Muscle of arm (tissue), 12 donors: ENCODE results near the gene FERD3L. TPM values are rescaled to one million over a fixed set of nuclear protein-coding genes. Genes with fewer than 3 reads are reported as not detected.

Experiments
- DNase-seq: peaks from one replicate; pipeline ENCODE4 v3.0.0-alpha.2; 2013
- polyA plus RNA-seq, 12 donors: library from polyadenylated mRNA; unstranded; fragments of 120-200 nt; gene quantifications; one replicate each; pipeline ENCODE4 v1.2.1, GENCODE V29; 2013; ENCODE audit not compliant: insufficient read length in 12 of 12

FERD3L gene
- polyA plus RNA-seq, 12 donors: not detected

GRCh38 chr7:19101472-19101871, 43.7 kb downstream of the FERD3L start:
- DNase-seq: no peak

- no peak for DNase-seq
These were observed 45.3 kb downstream of the FERD3L start for GRCh38 chr7:19099924-19100323.

- no peak for DNase-seq
These were observed 46.0 kb downstream of the FERD3L start for GRCh38 chr7:19099194-19099593.

DNA sequence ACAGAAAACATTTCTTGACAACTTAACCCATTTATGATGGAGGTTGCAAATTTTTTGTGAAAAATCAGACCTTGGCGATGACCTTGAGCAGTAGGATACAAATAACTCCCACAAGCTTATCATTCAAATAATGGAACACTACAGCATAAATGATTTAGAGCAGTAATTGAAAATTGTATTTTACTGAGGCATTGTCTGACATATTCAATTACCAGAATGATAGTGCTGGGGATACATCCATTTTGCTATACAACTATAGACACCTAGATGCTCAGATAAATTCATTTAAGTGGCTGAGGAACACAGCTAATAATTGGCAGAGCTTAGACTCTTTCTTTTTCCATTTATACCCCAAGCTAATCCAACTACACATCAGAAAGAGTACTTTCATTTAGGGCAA, 46.7 kb downstream of the FERD3L start:
- no peak for DNase-seq

- no peak for DNase-seq
These were observed 47.8 kb downstream of the FERD3L start for GRCh38 chr7:19097165-19098055.

DNA sequence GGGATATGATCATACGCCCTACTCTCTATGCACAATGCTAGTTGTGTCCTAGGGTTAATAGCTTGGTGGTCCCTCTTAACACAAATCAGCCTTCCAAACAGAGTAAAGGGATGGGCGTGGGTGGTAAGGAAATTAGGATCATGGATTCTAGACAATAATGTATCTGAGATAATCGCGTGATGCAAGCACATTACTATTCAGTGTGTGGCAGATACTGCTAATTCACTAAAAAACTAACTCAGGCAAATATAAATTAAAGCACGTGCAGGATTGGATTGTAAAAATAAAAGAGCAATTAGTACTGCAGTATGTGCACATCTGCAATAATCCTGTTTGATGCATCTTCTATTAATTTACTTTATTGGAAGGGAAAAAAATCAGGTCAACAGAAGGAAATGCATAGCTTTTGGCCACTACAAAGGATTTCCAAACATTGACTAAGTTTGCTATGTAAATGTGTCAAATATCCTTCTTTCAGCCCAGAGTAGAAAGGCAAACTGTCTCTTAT, 49.8 kb downstream of the FERD3L start:
- no peak for DNase-seq

Other genes starting within 250 kb of the FERD3L start
- gene TWIST1, start 27.8 kb downstream of the FERD3L start, polyA plus RNA-seq: 10 to 100 TPM in 2 of 12 donors, 1 to 10 TPM in 9, not detected in 1; 4.0 to 70.4 (median 8.8) TPM